ENCODE results near the gene ZNF622. TPM values are rescaled to one million over a fixed set of nuclear protein-coding genes. Genes with fewer than 3 reads are reported as not detected.

Gene ZNF622
- total RNA-seq, 1 experiment from 2014 or later, result 25.2 TPM

DNA sequence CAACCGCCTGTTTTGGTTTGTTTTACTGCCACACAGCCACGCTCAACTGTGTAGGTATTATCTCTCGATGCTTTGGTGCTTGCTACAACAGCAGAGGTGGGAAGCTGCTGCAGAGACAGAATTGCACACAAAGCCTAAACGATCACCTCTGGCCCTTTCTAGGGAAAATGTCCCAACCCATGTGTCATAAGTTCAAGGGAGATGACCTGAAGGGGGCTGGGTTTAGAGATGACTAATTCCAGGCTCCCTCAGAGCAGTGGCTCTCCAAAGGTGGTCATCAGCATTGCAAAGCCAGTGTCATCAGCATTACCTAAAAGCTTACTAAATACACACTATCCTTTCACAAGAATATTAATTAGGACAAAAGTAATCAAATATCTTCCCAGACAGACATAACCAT lies 10.9 kb downstream of the ZNF622 start:
- Histone ChIP-seq H3K9me2 (ENCODE audit: insufficient read depth) (no peaks in the 10 kb centered on the region), H3K27me3 (ENCODE audit: insufficient read depth, low read length) (no peaks in the 10 kb centered on the region), H3K79me2 (ENCODE audit: insufficient read depth, low read length) (peaks cover 48% of the 10 kb centered on the region), H2AFZ (ENCODE audit: low read depth, low read length, poor library complexity, severe bottlenecking) (no peak overlapping the region), H3K4me3 (replicated peaks in 1 of 2; ENCODE audit: low read depth in 1 of 2, low read length in 2 of 2) (no peak overlapping the region), H3K9me3 (ENCODE audit: control insufficient read depth in 1 of 2, insufficient read depth in 1 of 2, low read depth in 1 of 2, low read length in 2 of 2) (no peaks in the 10 kb centered on the region), H3K4me1 (ENCODE audit: control insufficient read depth in 1 of 2, insufficient read depth in 2 of 2, low read length in 2 of 2) (no peaks in the 10 kb centered on the region), H3K9ac (ENCODE audit: low read length) (no peak overlapping the region), H4K20me1 (ENCODE audit: insufficient read depth) (no peaks in the 10 kb centered on the region), H3K27ac (ENCODE audit: low read depth, low read length) (no peak overlapping the region), H3K4me2 (ENCODE audit: low read length) (no peak overlapping the region), H3K36me3 (ENCODE audit: control insufficient read depth in 1 of 2, insufficient read depth in 2 of 2, low read length in 2 of 2) (peaks cover 32 to 53% of the 10 kb centered on the region in 2 experiments)
- BruUV-seq (replicated peaks), result no TSS peak
- RAD21 ChIA-PET (ENCODE audit: low non-redundant PET in 1 of 2, low total read pairs in 2 of 2, uncharacterized antibody in 2 of 2, unreplicated experiment in 2 of 2), result no interaction called here
- ATAC-seq, result no peak
- POLR2A ChIA-PET, result no interaction called here
- TF ChIP-seq YY1 (IDR thresholded peaks at IDR 0.05; ENCODE audit: extremely low read depth, insufficient replicate concordance, low read depth, low read length), result no peak
- no peak for TF ChIP-seq EGR1 (IDR thresholded peaks at IDR 0.05; ENCODE audit: low read depth)
- no peak for TF ChIP-seq SP1 (IDR thresholded peaks at IDR 0.05; ENCODE audit: low read depth)
- TF ChIP-seq POLR2AphosphoS5 (IDR thresholded peaks at IDR 0.05; ENCODE audit: low read depth, low read length), result no peak
- TF ChIP-seq, protein P1, sequence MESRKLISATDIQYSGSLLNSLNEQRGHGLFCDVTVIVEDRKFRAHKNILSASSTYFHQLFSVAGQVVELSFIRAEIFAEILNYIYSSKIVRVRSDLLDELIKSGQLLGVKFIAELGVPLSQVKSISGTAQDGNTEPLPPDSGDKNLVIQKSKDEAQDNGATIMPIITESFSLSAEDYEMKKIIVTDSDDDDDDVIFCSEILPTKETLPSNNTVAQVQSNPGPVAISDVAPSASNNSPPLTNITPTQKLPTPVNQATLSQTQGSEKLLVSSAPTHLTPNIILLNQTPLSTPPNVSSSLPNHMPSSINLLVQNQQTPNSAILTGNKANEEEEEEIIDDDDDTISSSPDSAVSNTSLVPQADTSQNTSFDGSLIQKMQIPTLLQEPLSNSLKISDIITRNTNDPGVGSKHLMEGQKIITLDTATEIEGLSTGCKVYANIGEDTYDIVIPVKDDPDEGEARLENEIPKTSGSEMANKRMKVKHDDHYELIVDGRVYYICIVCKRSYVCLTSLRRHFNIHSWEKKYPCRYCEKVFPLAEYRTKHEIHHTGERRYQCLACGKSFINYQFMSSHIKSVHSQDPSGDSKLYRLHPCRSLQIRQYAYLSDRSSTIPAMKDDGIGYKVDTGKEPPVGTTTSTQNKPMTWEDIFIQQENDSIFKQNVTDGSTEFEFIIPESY (IDR thresholded peaks at IDR 0.05; ENCODE audit: extremely low read depth, insufficient replicate concordance, low read length), result no peak
- TF ChIP-seq CEBPB (IDR thresholded peaks at IDR 0.05; ENCODE audit: low read depth), result no peak
- TF ChIP-seq EZH2 (IDR thresholded peaks at IDR 0.05), result no peak
- TF ChIP-seq, protein P2, sequence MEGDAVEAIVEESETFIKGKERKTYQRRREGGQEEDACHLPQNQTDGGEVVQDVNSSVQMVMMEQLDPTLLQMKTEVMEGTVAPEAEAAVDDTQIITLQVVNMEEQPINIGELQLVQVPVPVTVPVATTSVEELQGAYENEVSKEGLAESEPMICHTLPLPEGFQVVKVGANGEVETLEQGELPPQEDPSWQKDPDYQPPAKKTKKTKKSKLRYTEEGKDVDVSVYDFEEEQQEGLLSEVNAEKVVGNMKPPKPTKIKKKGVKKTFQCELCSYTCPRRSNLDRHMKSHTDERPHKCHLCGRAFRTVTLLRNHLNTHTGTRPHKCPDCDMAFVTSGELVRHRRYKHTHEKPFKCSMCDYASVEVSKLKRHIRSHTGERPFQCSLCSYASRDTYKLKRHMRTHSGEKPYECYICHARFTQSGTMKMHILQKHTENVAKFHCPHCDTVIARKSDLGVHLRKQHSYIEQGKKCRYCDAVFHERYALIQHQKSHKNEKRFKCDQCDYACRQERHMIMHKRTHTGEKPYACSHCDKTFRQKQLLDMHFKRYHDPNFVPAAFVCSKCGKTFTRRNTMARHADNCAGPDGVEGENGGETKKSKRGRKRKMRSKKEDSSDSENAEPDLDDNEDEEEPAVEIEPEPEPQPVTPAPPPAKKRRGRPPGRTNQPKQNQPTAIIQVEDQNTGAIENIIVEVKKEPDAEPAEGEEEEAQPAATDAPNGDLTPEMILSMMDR (IDR thresholded peaks at IDR 0.05 in 2 of 3, conservative IDR thresholded peaks at IDR 0.05 in 1 of 3; ENCODE audit: borderline replicate concordance in 1 of 3, insufficient read depth in 1 of 3, low read depth in 2 of 3, low read length in 2 of 3), result no peak
- no peak for TF ChIP-seq ZNF274 (IDR thresholded peaks at IDR 0.05; ENCODE audit: low read depth, low read length)
- TF ChIP-seq ZFX (IDR thresholded peaks at IDR 0.05), result no peak
- TF ChIP-seq, protein P3, sequence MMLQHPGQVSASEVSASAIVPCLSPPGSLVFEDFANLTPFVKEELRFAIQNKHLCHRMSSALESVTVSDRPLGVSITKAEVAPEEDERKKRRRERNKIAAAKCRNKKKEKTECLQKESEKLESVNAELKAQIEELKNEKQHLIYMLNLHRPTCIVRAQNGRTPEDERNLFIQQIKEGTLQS (IDR thresholded peaks at IDR 0.05), result no peak
- TF ChIP-seq, protein P4, sequence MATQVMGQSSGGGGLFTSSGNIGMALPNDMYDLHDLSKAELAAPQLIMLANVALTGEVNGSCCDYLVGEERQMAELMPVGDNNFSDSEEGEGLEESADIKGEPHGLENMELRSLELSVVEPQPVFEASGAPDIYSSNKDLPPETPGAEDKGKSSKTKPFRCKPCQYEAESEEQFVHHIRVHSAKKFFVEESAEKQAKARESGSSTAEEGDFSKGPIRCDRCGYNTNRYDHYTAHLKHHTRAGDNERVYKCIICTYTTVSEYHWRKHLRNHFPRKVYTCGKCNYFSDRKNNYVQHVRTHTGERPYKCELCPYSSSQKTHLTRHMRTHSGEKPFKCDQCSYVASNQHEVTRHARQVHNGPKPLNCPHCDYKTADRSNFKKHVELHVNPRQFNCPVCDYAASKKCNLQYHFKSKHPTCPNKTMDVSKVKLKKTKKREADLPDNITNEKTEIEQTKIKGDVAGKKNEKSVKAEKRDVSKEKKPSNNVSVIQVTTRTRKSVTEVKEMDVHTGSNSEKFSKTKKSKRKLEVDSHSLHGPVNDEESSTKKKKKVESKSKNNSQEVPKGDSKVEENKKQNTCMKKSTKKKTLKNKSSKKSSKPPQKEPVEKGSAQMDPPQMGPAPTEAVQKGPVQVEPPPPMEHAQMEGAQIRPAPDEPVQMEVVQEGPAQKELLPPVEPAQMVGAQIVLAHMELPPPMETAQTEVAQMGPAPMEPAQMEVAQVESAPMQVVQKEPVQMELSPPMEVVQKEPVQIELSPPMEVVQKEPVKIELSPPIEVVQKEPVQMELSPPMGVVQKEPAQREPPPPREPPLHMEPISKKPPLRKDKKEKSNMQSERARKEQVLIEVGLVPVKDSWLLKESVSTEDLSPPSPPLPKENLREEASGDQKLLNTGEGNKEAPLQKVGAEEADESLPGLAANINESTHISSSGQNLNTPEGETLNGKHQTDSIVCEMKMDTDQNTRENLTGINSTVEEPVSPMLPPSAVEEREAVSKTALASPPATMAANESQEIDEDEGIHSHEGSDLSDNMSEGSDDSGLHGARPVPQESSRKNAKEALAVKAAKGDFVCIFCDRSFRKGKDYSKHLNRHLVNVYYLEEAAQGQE (IDR thresholded peaks at IDR 0.05; ENCODE audit: low read depth), result no peak
- TF ChIP-seq ELF1 (IDR thresholded peaks at IDR 0.05; ENCODE audit: borderline replicate concordance, low read depth), result no peak
- TF ChIP-seq POLR2A (IDR thresholded peaks at IDR 0.05; ENCODE audit: borderline replicate concordance, extremely low read depth, insufficient read depth, insufficient read length), result no peak
- no peak for TF ChIP-seq SRF (IDR thresholded peaks at IDR 0.05; ENCODE audit: low read depth)
- no peak for TF ChIP-seq CBX3 (IDR thresholded peaks at IDR 0.05; ENCODE audit: low read depth)
- no peak for TF ChIP-seq EZH2phosphoT487 (IDR thresholded peaks at IDR 0.05; ENCODE audit: borderline replicate concordance)
- no peak for TF ChIP-seq TCF7L2 (IDR thresholded peaks at IDR 0.05; ENCODE audit: borderline replicate concordance, extremely low read depth, insufficient read depth, insufficient read length)
- no peak for TF ChIP-seq JUND (IDR thresholded peaks at IDR 0.05)
- CTCF ChIA-PET, result interaction anchor here (1.7 to 1.9 kb wide), 2 partner anchors 10 to 1349 kb away, joined by 7 to 12 read pairs; no protein-coding TSS in a partner anchor
- DNase-seq (ENCODE audit: low read depth, low spot score), result no peak
- intact Hi-C loops (cut with micrococcal nuclease), result loop anchor here (5.0 kb wide), 1 partner anchor 1347 kb away; no protein-coding TSS in a partner anchor
